ENCODE data around the gene TCOF1. TPM values are rescaled to one million over a fixed set of nuclear protein-coding genes. Genes with fewer than 3 reads are reported as not detected.

TCOF1 gene
- total and polyA plus RNA-seq, 2 of the 8 experiments (the other 6 are each of a cell fraction or from before 2014, with no cell fraction given) = 35.9 to 170 TPM

- no peak for TF ChIP-seq GABPA (IDR thresholded peaks at IDR 0.05; ENCODE audit: borderline replicate concordance, insufficient read depth, low read length)
- TF ChIP-seq SIRT6 (IDR thresholded peaks at IDR 0.05; ENCODE audit: low read length) = no peak
Measured at GRCh38 chr5:150448952-150449516, 91.5 kb downstream of the TCOF1 start (continued).

Other genes starting within 250 kb of the TCOF1 start
- 13.7 and 15.9 TPM in 2 replicates for gene PDGFRB, start 201.9 kb upstream of the TCOF1 start, total RNA-seq (2021; fragmentation: NEBNext Ultra II Directional; extraction: Animal tissue kit (Norgen Biotek cat#: 25700))
- 4.2 and 5.9 TPM in 2 replicates for gene PDGFRB, start 201.9 kb upstream of the TCOF1 start, polyA plus RNA-seq (2011; rRNA removed)
- not detected in 2 replicates for gene CDX1, start 190.9 kb upstream of the TCOF1 start, total RNA-seq (2021; fragmentation: NEBNext Ultra II Directional; extraction: Animal tissue kit (Norgen Biotek cat#: 25700))
- gene CDX1, start 190.9 kb upstream of the TCOF1 start, polyA plus RNA-seq (2011; rRNA removed) = 0.06 TPM in 1 of 2 replicates, not detected in the other
- 0.07 TPM in 1 of 2 replicates, not detected in the other for gene SLC6A7, start 167.6 kb upstream of the TCOF1 start, total RNA-seq (2021; fragmentation: NEBNext Ultra II Directional; extraction: Animal tissue kit (Norgen Biotek cat#: 25700))
- 0.02 and 0.12 TPM in 2 replicates for gene SLC6A7, start 167.6 kb upstream of the TCOF1 start, polyA plus RNA-seq (2011; rRNA removed)
- 0.23 and 0.28 TPM in 2 replicates for gene CAMK2A, start 67.9 kb upstream of the TCOF1 start, total RNA-seq (2021; fragmentation: NEBNext Ultra II Directional; extraction: Animal tissue kit (Norgen Biotek cat#: 25700))
- gene CAMK2A, start 67.9 kb upstream of the TCOF1 start, polyA plus RNA-seq (2011; rRNA removed) = 0.16 and 0.20 TPM in 2 replicates
- gene ARSI, start 54.8 kb upstream of the TCOF1 start, total RNA-seq (2021; fragmentation: NEBNext Ultra II Directional; extraction: Animal tissue kit (Norgen Biotek cat#: 25700)) = 4.5 TPM in 2 replicates
- 6.7 and 8.0 TPM in 2 replicates for gene ARSI, start 54.8 kb upstream of the TCOF1 start, polyA plus RNA-seq (2011; rRNA removed)
- gene CD74, start 55.2 kb downstream of the TCOF1 start, total RNA-seq (2021; fragmentation: NEBNext Ultra II Directional; extraction: Animal tissue kit (Norgen Biotek cat#: 25700)) = 45.9 and 48.6 TPM in 2 replicates
- gene CD74, start 55.2 kb downstream of the TCOF1 start, polyA plus RNA-seq (2011; rRNA removed) = 61.0 and 61.8 TPM in 2 replicates
- 2,548 and 2,599 TPM in 2 replicates for gene RPS14, start 92.0 kb downstream of the TCOF1 start, total RNA-seq (2021; fragmentation: NEBNext Ultra II Directional; extraction: Animal tissue kit (Norgen Biotek cat#: 25700))
- gene RPS14, start 92.0 kb downstream of the TCOF1 start, polyA plus RNA-seq (2011; rRNA removed) = 5,579 and 6,423 TPM in 2 replicates
- gene NDST1, start 150.4 kb downstream of the TCOF1 start, total RNA-seq (2021; fragmentation: NEBNext Ultra II Directional; extraction: Animal tissue kit (Norgen Biotek cat#: 25700)) = 70.1 and 72.0 TPM in 2 replicates
- 27.0 and 37.7 TPM in 2 replicates for gene NDST1, start 150.4 kb downstream of the TCOF1 start, polyA plus RNA-seq (2011; rRNA removed)